GM12878 (cell line): ENCODE results near the gene PCED1A. TPM values are rescaled to one million over a fixed set of nuclear protein-coding genes. Genes with fewer than 3 reads are reported as not detected.

ENCODE experiments used
- ATAC-seq: fragments of 200-7000 bp; cut with Tn5 transposase; 3 replicates; pipeline ENCODE4 v1.9.1; 2020; ENCODE audit warnings: mild to moderate bottlenecking, moderate library complexity
- BruUV-seq: library from RNA; stranded (reverse); fragments of 400-500 nt; replicated peaks from 2 replicates; lab custom pipeline; 2021; lab: Mats Ljungman, UMichigan
- CTCF ChIA-PET: fragments of 300-600 bp; sonication (Branson Sonifier 250); formaldehyde crosslinking; extraction: SDS; loops from one replicate; lab custom pipeline; 2021; ENCODE audit warnings: inconsistent platforms; lab: Yijun Ruan, JAX
- POLR2A ChIA-PET: fragments of 350-600 bp; formaldehyde crosslinking; extraction: SDS; loops from one replicate; lab custom pipeline; 2021; ENCODE audit warnings: inconsistent platforms; lab: Charles Lee
- RAD21 ChIA-PET: fragments of 300-600 bp; sonication (Branson Sonifier 250); formaldehyde crosslinking; loops from one replicate; lab custom pipeline; 2023; ENCODE audit warnings: antibody characterized with exemption; ENCODE audit not compliant: unreplicated experiment; lab: Charles Lee
- SMC1A ChIA-PET: fragments of 300-600 bp; sonication (Branson Sonifier 250); formaldehyde crosslinking; loops from one replicate; lab custom pipeline; 2023; ENCODE audit not compliant: unreplicated experiment, uncharacterized antibody; lab: Charles Lee
- DNase-seq: peaks from one replicate; pipeline ENCODE4 v3.0.0-alpha.2; 2011; ENCODE audit warnings: low read depth, low spot score
- FAIRE-seq: peaks from 3 replicates; lab custom pipeline; 2011; peaks lifted over from hg19 to GRCh38; lab: Jason Lieb, UNC
- H2AFZ ChIP-seq: 2 replicates; pipeline ENCODE4 v1.6.0; 2011; ENCODE audit warnings: low read depth, low read length, control low read depth; ENCODE audit not compliant: control insufficient read depth
- H3K27ac ChIP-seq: 2 replicates; pipeline ENCODE4 v1.5.1; 2011; ENCODE audit warnings: control low read depth; ENCODE audit not compliant: control insufficient read depth, insufficient read depth
- H3K27me3 ChIP-seq, 2 experiments: replicated peaks in 1 of 2; 2 replicates each; pipeline versions ENCODE4 v1.6.0 to v1.6.1; 2011; ENCODE audit warnings: low read length in 1 of 2; ENCODE audit not compliant: control insufficient read depth in 2 of 2, insufficient read depth in 2 of 2
- H3K36me3 ChIP-seq, 2 experiments: 2 replicates each; pipeline ENCODE4 v1.5.1; 2011; ENCODE audit warnings: low read length in 1 of 2; ENCODE audit not compliant: control insufficient read depth in 2 of 2, insufficient read depth in 2 of 2
- H3K4me1 ChIP-seq: 2 replicates; pipeline ENCODE4 v1.6.1; 2011; ENCODE audit warnings: mild to moderate bottlenecking, low read length, moderate library complexity, mixed read lengths; ENCODE audit not compliant: control insufficient read depth, insufficient read depth
- H3K4me2 ChIP-seq: 2 replicates; pipeline ENCODE4 v1.6.0; 2011; ENCODE audit warnings: control low read depth; ENCODE audit not compliant: control insufficient read depth, insufficient read depth
- H3K4me3 ChIP-seq: fragments of 200-600 bp; sonication (generic); 2 replicates; pipeline ENCODE4 v1.5.1; 2016
- H3K79me2 ChIP-seq: 2 replicates; pipeline ENCODE4 v1.6.0; 2011; ENCODE audit warnings: low read length; ENCODE audit not compliant: control insufficient read depth, insufficient read depth
- H3K9ac ChIP-seq: 2 replicates; pipeline ENCODE4 v1.8.0; 2011; ENCODE audit warnings: low read length, control low read depth, mixed read lengths; ENCODE audit not compliant: control insufficient read depth, insufficient read depth
- H3K9me3 ChIP-seq: replicated peaks from 3 replicates; pipeline ENCODE4 v1.5.1; 2011; ENCODE audit warnings: mild to moderate bottlenecking, low read length; ENCODE audit not compliant: control insufficient read depth, insufficient read depth
- H4K20me1 ChIP-seq: 2 replicates; pipeline ENCODE4 v1.6.0; 2011; ENCODE audit not compliant: control insufficient read depth, insufficient read depth
- BCL11A ChIP-seq: IDR thresholded peaks from 2 replicates; pipeline ENCODE4 v1.6.1; 2011; ENCODE audit warnings: low read depth, low read length
- GATAD2B ChIP-seq: fragments of 450-650 bp; conservative IDR thresholded peaks from 2 replicates; pipeline ENCODE4 v1.6.1; 2017; ENCODE audit warnings: low read depth, mild to moderate bottlenecking, moderate library complexity
- HCFC1 ChIP-seq: fragments of 150-350 bp; IDR thresholded peaks from 2 replicates; pipeline ENCODE4 v1.6.1; 2014; ENCODE audit warnings: low read length
- IKZF1 ChIP-seq: fragments of 450-650 bp; conservative IDR thresholded peaks from 2 replicates; pipeline ENCODE4 v1.6.1; 2017; ENCODE audit warnings: antibody characterized with exemption, mild to moderate bottlenecking
- MTA3 ChIP-seq: IDR thresholded peaks from 2 replicates; pipeline ENCODE4 v1.6.1; 2012; ENCODE audit warnings: low read length, inconsistent platforms, borderline replicate concordance
- NFXL1 ChIP-seq: fragments of 450-650 bp; IDR thresholded peaks from 2 replicates; pipeline ENCODE4 v1.6.1; 2017; ENCODE audit warnings: antibody characterized with exemption, mild to moderate bottlenecking, borderline replicate concordance
- NR2C2 ChIP-seq: IDR thresholded peaks from 2 replicates; pipeline ENCODE4 v1.6.1; 2011; ENCODE audit warnings: borderline replicate concordance, low read depth; ENCODE audit not compliant: control insufficient read depth, insufficient read length
- POLR2AphosphoS5 ChIP-seq: IDR thresholded peaks from 2 replicates; pipeline ENCODE4 v1.6.1; 2011; ENCODE audit warnings: mild to moderate bottlenecking, low read length, inconsistent platforms
- SMC3 ChIP-seq: IDR thresholded peaks from 2 replicates; pipeline ENCODE4 v1.6.1; 2011; ENCODE audit warnings: low read length, improper control_type of control experiment, borderline replicate concordance
- SRF ChIP-seq, 2 experiments: IDR thresholded peaks; 2 replicates each; pipeline ENCODE4 v1.6.1; 2011; ENCODE audit warnings: low read depth in 2 of 2, low read length in 2 of 2, mild to moderate bottlenecking in 1 of 2, moderate library complexity in 1 of 2
- TAF1 ChIP-seq: IDR thresholded peaks from 2 replicates; pipeline ENCODE4 v1.6.1; 2011; ENCODE audit warnings: mild to moderate bottlenecking, low read depth, low read length, borderline replicate concordance
- TARDBP ChIP-seq: IDR thresholded peaks from 2 replicates; pipeline ENCODE4 v1.6.1; 2016; ENCODE audit warnings: borderline replicate concordance
- TCF7 ChIP-seq: IDR thresholded peaks from 2 replicates; pipeline ENCODE4 v1.6.1; 2014; ENCODE audit warnings: antibody characterized with exemption, borderline replicate concordance
- WGBS: methylation state at CpG from one replicate; pipeline ENCODE4 v1.1.6; 2016; ENCODE audit warnings: low lambda C conversion rate; ENCODE audit not compliant: insufficient replicate concordance, insufficient coverage; ENCODE audit errors: missing lambda C conversion rate; 5-methylcytosine and 5-hydroxymethylcytosine counted together
- in situ Hi-C: fragments of 300-500 bp; cut with MboI; formaldehyde crosslinking; loops from 9 replicates; pipeline ENCODE4 v1.14.3; 2018; ENCODE audit warnings: mixed read lengths
- intact Hi-C: fragments of 100-400 bp; cut with micrococcal nuclease; formaldehyde crosslinking; loops from one replicate; pipeline ENCODE4 v1.14.2; 2022; ENCODE audit not compliant: unreplicated experiment
- polyA plus RNA-seq, 11 experiments: library from polyadenylated mRNA; depleted of rRNA in 4 of 11; unstranded in 6 of 11; stranded (reverse) in 5 of 11; fragments of >200 nt; fragmentation: Nextera tagmentation in 4 of 11; fragmentation: Illumina TruSeq in 1 of 11; extraction: Ambion mirVana in 4 of 11; extraction: Trizol in 1 of 11; gene quantifications; 1 replicate in 1 of 11; 2 replicates in 10 of 11; pipeline versions ENCODE4 v1.2.1 to v1.2.3, GENCODE V29; 2011 to 2016; ENCODE audit warnings: inconsistent platforms in 2 of 11, missing spikeins in 2 of 11, low read depth in 1 of 11
- total RNA-seq, 4 experiments: library from RNA; depleted of rRNA in 3 of 4; stranded (reverse); fragments of >200 nt in 3 of 4; fragmentation: Illumina TruSeq in 1 of 4; extraction: Trizol in 1 of 4; gene quantifications; 2 replicates each; pipeline versions ENCODE4 v1.2.1 to v1.2.3, GENCODE V29; 2013 to 2021
- TF ChIP-seq, protein P1 (sequence below), 3 experiments: IDR thresholded peaks in 2 of 3; conservative IDR thresholded peaks in 1 of 3; 2 replicates each; pipeline ENCODE4 v1.5.1; 2011; ENCODE audit warnings: low read depth in 3 of 3, low read length in 3 of 3, mild to moderate bottlenecking in 3 of 3, control low read depth in 2 of 3, moderate library complexity in 2 of 3, inconsistent platforms in 1 of 3, mixed read lengths in 1 of 3; ENCODE audit not compliant: control insufficient read depth in 2 of 3, insufficient read depth in 1 of 3; ENCODE audit errors: extremely low read depth in 1 of 3
- TF ChIP-seq, protein P2 (sequence below): IDR thresholded peaks from 2 replicates; pipeline ENCODE4 v1.6.1; 2012; ENCODE audit warnings: mild to moderate bottlenecking, low read depth, low read length

Gene PCED1A
- total and polyA plus RNA-seq, 10 of the 15 experiments (the other 5 are each of a cell fraction or from before 2014, with no cell fraction given): 4.5 to 30.9 (median 12.0) TPM

DNA sequence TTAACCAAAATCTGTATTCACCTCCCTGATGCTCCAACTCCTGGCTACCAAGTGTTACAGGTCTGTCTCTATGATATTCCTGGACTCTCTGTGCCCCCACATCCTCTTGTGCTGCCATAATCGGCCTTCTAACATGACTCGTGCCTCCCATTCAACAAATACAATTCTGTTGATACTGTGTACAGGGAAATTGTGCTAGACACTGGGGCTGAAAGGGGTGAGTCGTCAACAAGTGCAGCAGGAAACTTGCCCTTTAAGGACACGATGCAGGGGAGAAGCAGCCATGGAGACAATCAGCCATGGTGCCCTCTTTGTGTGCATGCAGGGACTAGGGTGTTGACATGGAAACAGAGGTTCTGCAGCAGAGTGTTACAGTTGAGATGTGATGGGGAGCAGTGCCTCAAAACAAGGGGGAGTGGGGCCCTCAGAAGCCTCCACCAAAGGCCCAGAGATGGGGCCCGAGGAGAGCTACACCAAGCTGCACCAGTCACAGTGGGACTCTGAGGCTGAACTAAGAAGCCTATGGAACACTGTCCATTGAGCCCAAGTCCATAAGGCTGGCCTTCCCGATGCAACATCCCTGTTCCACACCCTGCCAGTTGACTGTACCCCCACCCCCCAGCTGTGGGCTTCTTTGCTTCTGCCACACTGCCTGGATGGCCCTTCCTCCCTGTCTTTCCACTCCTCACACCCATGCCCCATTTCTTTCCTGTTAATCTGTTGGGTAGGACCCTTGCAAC is 3.1 kb downstream of the PCED1A start:
- WGBS: 94% methylated on average over 6 of the region's 6 CpGs
- in situ Hi-C loops (no loop called here), intact Hi-C loops (no loop called here)
- no peak overlapping the region for H3K4me2 ChIP-seq
- no peaks in the 10 kb centered on the region for H3K36me3 ChIP-seq
- TF ChIP-seq NFXL1: no peak
- TF ChIP-seq, protein P1, sequence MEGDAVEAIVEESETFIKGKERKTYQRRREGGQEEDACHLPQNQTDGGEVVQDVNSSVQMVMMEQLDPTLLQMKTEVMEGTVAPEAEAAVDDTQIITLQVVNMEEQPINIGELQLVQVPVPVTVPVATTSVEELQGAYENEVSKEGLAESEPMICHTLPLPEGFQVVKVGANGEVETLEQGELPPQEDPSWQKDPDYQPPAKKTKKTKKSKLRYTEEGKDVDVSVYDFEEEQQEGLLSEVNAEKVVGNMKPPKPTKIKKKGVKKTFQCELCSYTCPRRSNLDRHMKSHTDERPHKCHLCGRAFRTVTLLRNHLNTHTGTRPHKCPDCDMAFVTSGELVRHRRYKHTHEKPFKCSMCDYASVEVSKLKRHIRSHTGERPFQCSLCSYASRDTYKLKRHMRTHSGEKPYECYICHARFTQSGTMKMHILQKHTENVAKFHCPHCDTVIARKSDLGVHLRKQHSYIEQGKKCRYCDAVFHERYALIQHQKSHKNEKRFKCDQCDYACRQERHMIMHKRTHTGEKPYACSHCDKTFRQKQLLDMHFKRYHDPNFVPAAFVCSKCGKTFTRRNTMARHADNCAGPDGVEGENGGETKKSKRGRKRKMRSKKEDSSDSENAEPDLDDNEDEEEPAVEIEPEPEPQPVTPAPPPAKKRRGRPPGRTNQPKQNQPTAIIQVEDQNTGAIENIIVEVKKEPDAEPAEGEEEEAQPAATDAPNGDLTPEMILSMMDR (IDR thresholded peaks at IDR 0.05 in 2 of 3, conservative IDR thresholded peaks at IDR 0.05 in 1 of 3; ENCODE audit: control insufficient read depth in 2 of 3, extremely low read depth in 1 of 3, insufficient read depth in 1 of 3, low read depth in 3 of 3, low read length in 3 of 3): no peak
- no peak for TF ChIP-seq TARDBP
- TF ChIP-seq SMC3: no peak
- no peak for TF ChIP-seq TCF7
- no peak for TF ChIP-seq TAF1
- TF ChIP-seq NR2C2: no peak
- TF ChIP-seq, protein P2, sequence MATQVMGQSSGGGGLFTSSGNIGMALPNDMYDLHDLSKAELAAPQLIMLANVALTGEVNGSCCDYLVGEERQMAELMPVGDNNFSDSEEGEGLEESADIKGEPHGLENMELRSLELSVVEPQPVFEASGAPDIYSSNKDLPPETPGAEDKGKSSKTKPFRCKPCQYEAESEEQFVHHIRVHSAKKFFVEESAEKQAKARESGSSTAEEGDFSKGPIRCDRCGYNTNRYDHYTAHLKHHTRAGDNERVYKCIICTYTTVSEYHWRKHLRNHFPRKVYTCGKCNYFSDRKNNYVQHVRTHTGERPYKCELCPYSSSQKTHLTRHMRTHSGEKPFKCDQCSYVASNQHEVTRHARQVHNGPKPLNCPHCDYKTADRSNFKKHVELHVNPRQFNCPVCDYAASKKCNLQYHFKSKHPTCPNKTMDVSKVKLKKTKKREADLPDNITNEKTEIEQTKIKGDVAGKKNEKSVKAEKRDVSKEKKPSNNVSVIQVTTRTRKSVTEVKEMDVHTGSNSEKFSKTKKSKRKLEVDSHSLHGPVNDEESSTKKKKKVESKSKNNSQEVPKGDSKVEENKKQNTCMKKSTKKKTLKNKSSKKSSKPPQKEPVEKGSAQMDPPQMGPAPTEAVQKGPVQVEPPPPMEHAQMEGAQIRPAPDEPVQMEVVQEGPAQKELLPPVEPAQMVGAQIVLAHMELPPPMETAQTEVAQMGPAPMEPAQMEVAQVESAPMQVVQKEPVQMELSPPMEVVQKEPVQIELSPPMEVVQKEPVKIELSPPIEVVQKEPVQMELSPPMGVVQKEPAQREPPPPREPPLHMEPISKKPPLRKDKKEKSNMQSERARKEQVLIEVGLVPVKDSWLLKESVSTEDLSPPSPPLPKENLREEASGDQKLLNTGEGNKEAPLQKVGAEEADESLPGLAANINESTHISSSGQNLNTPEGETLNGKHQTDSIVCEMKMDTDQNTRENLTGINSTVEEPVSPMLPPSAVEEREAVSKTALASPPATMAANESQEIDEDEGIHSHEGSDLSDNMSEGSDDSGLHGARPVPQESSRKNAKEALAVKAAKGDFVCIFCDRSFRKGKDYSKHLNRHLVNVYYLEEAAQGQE: no peak
- TF ChIP-seq GATAD2B: no peak
- no peak for TF ChIP-seq POLR2AphosphoS5
- no peak for TF ChIP-seq MTA3
- TF ChIP-seq BCL11A: no peak
- no peak for TF ChIP-seq HCFC1
- TF ChIP-seq SRF (IDR thresholded peaks at IDR 0.05; ENCODE audit: low read depth in 2 of 2, low read length in 2 of 2): no peak
- TF ChIP-seq IKZF1: no peak
- no peak overlapping the region for H3K4me3 ChIP-seq
- H3K4me1 ChIP-seq: peaks cover 14% of the 10 kb centered on the region
- ATAC-seq: no peak
- ChIA-PET CTCF (no interaction called here), RAD21 (no interaction called here), POLR2A (interaction anchor here (0.6 kb wide), 1 partner anchor 363 kb away, joined by 4 read pairs; no protein-coding TSS in a partner anchor), SMC1A (interaction anchor here (1.1 kb wide), 1 partner anchor 134 kb away, joined by 3 read pairs; no protein-coding TSS in a partner anchor)
- no peak for DNase-seq
- no peak overlapping the region for H3K27ac ChIP-seq
- BruUV-seq: no TSS peak
- no peak overlapping the region for H3K9ac ChIP-seq
- FAIRE-seq: no peak
- no peaks in the 10 kb centered on the region for H3K27me3 ChIP-seq
- H2AFZ ChIP-seq: no peak overlapping the region
- H4K20me1 ChIP-seq: no peaks in the 10 kb centered on the region
- H3K79me2 ChIP-seq: peaks cover 6% of the 10 kb centered on the region; the same call in 1 of the 2 replicates
- no peaks in the 10 kb centered on the region for H3K9me3 ChIP-seq
